ENCODE data around the gene SMOC1.

The SMOC1 gene

DNA sequence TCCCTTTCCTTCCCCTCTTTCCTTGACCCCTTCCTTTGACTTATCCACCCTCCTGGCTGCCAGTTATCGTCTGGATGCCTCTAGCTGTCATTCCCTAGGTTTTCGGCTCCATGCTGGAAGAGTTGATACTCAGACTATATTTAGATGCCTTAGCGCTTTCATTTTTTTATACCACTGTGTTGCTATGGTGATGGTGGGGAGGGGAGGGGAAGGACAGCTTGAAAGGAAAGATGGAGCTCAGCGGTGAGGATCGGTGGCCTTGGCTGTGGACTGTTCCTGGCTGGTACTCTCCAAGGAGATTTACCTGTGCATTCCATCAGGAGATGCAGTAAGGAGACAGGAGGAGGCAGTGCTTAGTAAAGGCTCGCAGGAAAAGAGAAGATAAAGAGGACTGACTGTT, 200.9 kb downstream of the SMOC1 start:
- Histone ChIP-seq H3K79me1 (ENCODE audit: low read depth, low read length) (no peaks in the 10 kb centered on the region), H3K4me3 (ENCODE audit: low read length in 2 of 2) (no peak overlapping the region), H2BK120ac (ENCODE audit: low read depth, low read length) (no peak overlapping the region), H2AFZ (ENCODE audit: low read length) (no peak overlapping the region), H4K91ac (ENCODE audit: low read depth, low read length, poor library complexity) (no peak overlapping the region), H3K9ac (ENCODE audit: low read depth, low read length, poor library complexity) (no peak overlapping the region), H3K9me3 (replicated peaks in 1 of 2; ENCODE audit: control insufficient read depth in 2 of 2, insufficient read depth in 1 of 2, low read depth in 1 of 2, low read length in 2 of 2) (no peaks in the 10 kb centered on the region), H3K27ac (replicated peaks; ENCODE audit: low read length) (no peak overlapping the region), H3K36me3 (replicated peaks in 1 of 2; ENCODE audit: control insufficient read depth in 2 of 2, insufficient read depth in 2 of 2, low read length in 2 of 2) (no peaks in the 10 kb centered on the region), H3K14ac (ENCODE audit: low read length) (no peak overlapping the region), H2AK5ac (ENCODE audit: low read depth, low read length) (no peak overlapping the region), H3K4me2 (ENCODE audit: insufficient read depth, low read length, poor library complexity, severe bottlenecking) (no peak overlapping the region), H3K4ac (ENCODE audit: low read length) (no peak overlapping the region), H2BK15ac (ENCODE audit: low read length) (no peak overlapping the region), H2BK12ac (ENCODE audit: low read length) (no peak overlapping the region), H3K18ac (ENCODE audit: low read length) (no peak overlapping the region), H2BK5ac (ENCODE audit: low read length) (no peak overlapping the region), H3K4me1 (ENCODE audit: control insufficient read depth in 2 of 2, insufficient read depth in 1 of 2, low read depth in 1 of 2, low read length in 2 of 2) (no peaks in the 10 kb centered on the region), H3K23ac (ENCODE audit: low read depth, low read length, poor library complexity) (no peak overlapping the region), H3K27me3 (ENCODE audit: control insufficient read depth in 3 of 3, insufficient read depth in 3 of 3, low read depth in 1 of 3, low read length in 3 of 3) (peaks cover 0 to 19% (median 0%) of the 10 kb centered on the region in 3 experiments), H4K8ac (ENCODE audit: low read depth, low read length) (no peak overlapping the region)
- WGBS, 2 donors (ENCODE audit: extremely low coverage in 2 of 2, insufficient read length in 2 of 2, insufficient replicate concordance in 1 of 2): no CpG with 5 or more reads among the region's 6 CpGs
- no peak for DNase-seq (ENCODE audit: low spot score)

Measured in neuronal stem cell (in vitro differentiated cells).